ENCODE measurements around the gene NRROS.

NRROS gene

DNA sequence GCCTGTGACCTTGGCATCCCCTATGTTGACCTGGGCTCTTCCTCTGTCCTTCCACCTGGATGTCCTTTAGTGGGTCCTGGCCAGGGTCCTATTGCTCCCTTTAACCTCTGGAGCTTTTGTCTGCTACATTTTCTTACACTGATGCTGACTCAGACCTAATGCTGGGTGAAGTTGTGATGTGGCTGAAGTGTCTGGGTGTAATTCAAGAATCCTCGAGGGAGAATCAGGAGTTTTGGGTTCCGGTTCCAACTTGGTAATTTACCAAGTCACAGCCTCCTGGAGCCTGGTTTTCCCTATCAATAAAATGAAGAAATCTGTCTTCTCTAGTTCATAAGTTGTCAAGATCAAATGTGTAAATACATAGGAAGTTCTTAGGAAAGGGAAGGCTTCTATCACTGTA lies 46.9 kb downstream of the NRROS start:
- no peak for DNase-seq (ENCODE audit: low spot score)

DNA sequence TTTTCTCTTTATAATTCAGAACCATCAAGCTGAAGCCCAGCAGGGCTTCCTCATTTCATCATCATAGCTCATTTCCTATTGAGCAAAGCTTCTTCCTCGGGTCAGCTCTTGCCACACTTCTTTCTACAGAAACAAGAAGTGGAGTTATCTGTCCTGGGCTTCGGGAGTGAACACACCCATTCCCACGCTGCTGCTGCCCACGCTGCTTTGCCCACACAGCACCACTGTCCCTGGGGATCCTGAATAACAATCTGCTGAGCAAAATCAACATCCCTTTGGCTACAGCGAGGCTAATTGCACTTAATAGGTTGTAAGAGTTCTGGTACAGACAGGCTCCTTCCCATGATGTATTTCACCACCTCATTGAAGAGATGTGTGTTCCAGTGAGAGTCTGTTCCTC lies 48.9 kb downstream of the NRROS start:
- no peak for DNase-seq (ENCODE audit: low spot score)

DNA sequence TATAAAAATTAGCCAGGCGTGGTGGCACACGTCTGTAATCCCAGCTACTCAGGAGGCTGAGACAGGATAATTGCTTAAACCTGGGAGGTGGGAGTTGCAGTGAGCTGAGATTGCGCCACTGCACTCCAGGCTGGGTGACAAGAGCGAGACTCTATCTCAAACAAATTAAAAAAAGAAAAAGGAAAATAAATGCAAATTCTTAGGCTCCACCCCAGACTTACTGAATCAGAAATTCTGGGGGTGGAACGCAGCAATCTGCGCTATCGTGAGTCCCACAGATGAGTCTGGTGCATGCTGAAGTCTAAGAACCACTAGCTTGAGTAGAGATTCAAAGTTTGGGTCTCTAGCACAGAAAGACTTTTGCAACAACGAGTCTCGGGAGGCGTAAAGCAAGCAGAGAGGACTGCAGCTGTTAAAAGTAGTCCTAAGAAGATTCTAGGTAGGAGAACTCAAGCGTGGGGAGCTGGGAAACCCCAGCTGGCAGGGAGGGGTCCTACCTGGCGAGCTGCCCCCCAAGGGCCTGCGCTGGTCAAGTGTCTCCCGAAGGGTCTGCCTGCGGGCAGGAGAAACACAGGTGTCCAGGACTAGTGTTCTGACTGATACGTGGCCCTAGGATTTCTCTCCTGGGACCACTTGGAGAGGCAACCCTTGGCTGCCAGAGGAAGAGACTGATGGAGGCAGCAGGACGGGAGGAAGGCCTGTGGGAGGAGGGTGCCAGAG lies 50.6 kb downstream of the NRROS start:
- DNase-seq (ENCODE audit: low spot score) = no peak

DNA sequence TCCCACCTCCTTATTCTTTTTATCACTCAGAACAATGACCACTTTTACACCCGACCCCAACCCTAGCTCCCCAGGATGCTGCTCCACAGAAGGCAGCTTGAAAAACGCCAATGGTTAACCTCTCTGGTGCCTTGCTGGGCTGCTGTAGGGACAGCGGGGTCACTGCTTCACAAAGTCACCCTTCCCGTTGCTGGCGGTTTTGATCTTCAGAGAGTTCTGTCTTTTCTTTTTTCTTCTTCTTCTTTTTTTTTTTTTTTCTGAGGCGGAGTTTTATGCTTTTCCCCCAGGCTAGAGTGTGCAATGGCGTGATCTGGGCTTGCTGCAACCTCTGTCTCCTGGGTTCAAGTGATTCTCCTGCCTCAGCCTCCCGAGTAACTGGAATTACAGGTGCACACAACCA lies 51.9 kb downstream of the NRROS start:
- no peak for DNase-seq (ENCODE audit: low spot score)

DNA sequence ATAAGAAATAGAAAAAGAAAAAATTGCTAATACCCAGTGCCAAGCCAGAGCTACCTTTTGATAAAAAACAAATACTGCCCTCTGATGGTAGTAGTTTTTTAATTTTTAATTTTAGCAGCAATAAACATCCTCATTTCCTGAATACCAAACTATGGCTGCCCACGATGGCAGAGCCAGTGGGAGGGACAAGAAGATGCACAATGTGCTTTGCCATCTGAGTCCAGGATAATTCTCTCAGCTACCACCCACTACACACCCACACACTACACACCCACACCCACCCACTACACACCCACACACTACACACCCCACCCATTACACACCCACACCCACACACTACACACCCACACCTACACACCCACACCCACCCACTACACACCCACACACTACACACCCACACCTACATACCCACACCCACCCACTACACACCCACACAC lies 54.7 kb downstream of the NRROS start:
- peak; percentile 29 for DNase-seq (ENCODE audit: low spot score)

DNA sequence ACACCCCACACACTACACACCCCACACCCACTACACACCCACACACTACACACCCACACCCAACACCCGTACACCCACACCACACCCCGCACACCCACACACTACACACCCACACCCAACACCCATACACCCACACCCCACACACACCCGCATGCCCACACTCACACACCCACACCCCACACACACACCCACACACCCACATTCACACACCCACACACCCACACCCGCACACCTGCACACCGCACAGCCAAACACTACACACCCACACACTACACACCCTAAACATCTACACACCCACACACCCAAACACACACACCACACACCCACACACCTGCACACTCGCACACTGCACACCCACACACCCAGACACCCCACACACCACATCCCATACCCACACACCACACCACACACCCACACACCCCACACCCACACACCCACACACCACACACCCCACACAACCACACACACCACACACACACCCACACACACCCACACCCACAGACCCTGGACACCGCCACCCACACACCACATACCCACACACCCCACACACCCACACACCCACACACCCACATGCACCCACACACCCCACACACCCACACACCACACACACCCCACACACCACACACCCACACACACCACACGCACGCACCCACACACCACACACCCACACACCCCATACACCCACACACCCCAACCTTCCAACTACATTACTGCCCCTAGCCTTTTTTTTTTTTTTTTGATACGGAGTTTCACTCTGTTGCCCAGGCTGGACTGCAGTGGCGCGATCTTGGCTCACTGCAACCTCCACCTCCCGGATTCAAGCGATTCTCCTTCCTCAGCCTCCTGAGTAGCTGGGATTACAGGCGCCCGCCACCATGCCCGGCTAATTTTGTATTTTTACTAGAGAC lies 55.7 kb downstream of the NRROS start:
- no peak for DNase-seq (ENCODE audit: low spot score)

- no peak for DNase-seq (ENCODE audit: low spot score)
Measured at GRCh38 chr3:196695849-196696226, 56.3 kb downstream of the NRROS start.

GRCh38 chr3:196697270-196697669 lies 57.8 kb downstream of the NRROS start:
- no peak for DNase-seq (ENCODE audit: low spot score)

DNA sequence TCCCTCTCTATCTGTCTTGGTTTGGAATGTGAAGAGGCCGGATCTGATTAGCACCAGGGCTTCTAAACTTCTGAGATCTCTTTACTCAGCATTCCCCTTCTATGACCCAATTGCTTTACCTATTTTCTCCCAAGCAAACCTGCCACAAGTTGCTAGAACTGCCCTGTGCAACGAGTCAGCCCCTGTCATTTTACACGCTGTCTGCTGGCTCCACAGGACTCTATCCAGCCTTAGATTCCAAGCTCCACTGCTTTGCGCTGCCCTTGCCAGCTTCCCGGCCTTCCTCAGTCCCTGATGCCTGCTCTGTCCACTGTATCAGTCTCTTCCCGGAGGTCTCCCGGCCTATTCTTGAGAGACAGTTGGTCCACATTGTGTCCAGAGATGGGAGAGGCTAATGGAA lies 60.3 kb downstream of the NRROS start:
- no peak for DNase-seq (ENCODE audit: low spot score)

DNA sequence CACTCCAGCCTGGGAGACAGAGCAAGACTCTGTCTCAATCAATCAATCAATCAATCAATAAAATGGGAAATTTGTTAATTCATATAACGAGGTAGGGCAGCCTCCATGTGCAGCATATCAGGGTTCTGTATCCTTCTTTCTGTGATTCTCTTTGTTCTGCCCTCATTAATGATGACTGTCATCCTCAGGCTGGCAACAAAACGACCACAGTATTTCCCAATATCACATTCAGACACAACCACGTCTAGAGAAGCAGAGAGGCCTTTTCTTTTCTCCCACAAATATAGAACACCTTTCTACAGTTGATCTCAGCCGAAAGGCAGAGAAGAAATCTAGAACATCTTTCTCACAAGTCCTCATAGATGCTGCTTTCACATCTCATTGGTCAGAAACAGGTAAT lies 61.3 kb downstream of the NRROS start:
- no peak for DNase-seq (ENCODE audit: low spot score)

GRCh38 chr3:196706327-196706726 lies 66.8 kb downstream of the NRROS start:
- no peak for DNase-seq (ENCODE audit: low spot score)

GRCh38 chr3:196706731-196707130 lies 67.2 kb downstream of the NRROS start:
- DNase-seq (ENCODE audit: low spot score) = no peak

GRCh38 chr3:196707566-196707965 lies 68.1 kb downstream of the NRROS start:
- DNase-seq (ENCODE audit: low spot score) = no peak

DNA sequence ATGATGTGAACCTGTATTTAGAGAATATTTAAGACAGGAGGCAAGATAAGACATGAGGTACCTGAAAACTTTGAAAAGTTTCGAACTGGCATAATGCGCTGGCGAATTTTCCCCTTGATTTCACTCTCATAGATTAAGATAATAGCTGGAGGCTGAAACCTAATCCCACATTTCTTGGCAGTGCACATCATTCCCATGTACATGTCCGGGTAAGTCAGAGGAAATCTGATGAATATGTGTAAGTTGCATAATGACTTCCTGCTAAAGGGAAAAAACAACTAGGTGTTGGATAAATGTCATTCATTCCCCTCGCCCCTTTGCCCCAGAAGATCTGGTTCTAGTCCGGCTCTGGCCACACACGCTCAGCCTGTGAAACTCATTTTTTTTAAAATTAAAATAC lies 69.0 kb downstream of the NRROS start:
- DNase-seq (ENCODE audit: low spot score) = no peak

Measured in RKO (cell line).